ENCODE results near the gene TNFRSF19.

DNA sequence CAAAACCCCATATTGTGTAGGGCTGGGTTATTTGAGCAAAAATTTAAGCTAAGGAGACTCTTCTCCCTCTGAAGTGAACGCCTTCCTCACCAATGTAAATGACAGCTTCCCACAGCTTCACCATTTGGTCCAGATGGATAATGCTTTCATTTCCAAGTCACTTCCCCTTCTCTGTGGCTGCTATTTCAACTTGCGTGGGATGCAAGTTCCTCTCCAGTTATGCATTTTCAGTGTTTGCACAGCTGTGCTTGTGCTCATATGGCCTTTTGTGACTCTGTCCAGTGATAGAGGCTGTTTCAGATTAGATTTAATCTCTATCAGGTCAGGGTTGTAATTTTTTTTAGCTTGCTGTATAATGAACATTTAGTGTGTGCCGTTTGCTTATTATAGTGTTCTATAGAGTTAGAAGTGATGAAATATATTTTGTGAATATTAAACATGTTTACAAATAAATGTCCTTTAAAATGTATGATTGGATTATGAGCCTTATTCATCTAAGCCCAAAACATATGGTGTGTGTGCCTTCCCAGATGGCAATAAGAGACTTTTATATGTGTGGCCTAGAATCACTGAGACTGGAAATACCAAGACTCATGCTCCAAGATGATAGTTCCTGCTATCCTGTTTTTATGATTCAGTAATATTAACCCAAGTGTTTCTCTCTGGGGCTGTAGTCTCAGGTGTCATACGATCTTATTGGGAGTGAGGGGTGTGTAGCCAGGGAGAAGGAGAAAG, 86.6 kb downstream of the TNFRSF19 start:
- TF ChIP-seq, protein P1, sequence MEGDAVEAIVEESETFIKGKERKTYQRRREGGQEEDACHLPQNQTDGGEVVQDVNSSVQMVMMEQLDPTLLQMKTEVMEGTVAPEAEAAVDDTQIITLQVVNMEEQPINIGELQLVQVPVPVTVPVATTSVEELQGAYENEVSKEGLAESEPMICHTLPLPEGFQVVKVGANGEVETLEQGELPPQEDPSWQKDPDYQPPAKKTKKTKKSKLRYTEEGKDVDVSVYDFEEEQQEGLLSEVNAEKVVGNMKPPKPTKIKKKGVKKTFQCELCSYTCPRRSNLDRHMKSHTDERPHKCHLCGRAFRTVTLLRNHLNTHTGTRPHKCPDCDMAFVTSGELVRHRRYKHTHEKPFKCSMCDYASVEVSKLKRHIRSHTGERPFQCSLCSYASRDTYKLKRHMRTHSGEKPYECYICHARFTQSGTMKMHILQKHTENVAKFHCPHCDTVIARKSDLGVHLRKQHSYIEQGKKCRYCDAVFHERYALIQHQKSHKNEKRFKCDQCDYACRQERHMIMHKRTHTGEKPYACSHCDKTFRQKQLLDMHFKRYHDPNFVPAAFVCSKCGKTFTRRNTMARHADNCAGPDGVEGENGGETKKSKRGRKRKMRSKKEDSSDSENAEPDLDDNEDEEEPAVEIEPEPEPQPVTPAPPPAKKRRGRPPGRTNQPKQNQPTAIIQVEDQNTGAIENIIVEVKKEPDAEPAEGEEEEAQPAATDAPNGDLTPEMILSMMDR (IDR thresholded peaks at IDR 0.05; ENCODE audit: low read length) = no peak
- no peak for TF ChIP-seq EZH2 (optimal IDR thresholded peaks at IDR 0.05; ENCODE audit: low read depth, low read length)

All from MM.1S (cell line).